GM12864 (cell line): ENCODE results near the gene CD59.

Source experiments
- DNase-seq: peaks from one replicate; pipeline ENCODE4 v3.0.0-alpha.2; 2011; ENCODE audit warnings: low read depth
- H3K4me3 ChIP-seq: 2 replicates; pipeline ENCODE4 v1.5.1; 2011; ENCODE audit warnings: mild to moderate bottlenecking, low read depth, low read length, control low read depth
- TF ChIP-seq, protein P1 (sequence below): IDR thresholded peaks from 2 replicates; pipeline ENCODE4 v1.5.1; 2011; ENCODE audit warnings: low read depth, mild to moderate bottlenecking, moderate library complexity, low read length, control low read depth, inconsistent platforms; ENCODE audit errors: missing control alignments

The CD59 gene

DNA sequence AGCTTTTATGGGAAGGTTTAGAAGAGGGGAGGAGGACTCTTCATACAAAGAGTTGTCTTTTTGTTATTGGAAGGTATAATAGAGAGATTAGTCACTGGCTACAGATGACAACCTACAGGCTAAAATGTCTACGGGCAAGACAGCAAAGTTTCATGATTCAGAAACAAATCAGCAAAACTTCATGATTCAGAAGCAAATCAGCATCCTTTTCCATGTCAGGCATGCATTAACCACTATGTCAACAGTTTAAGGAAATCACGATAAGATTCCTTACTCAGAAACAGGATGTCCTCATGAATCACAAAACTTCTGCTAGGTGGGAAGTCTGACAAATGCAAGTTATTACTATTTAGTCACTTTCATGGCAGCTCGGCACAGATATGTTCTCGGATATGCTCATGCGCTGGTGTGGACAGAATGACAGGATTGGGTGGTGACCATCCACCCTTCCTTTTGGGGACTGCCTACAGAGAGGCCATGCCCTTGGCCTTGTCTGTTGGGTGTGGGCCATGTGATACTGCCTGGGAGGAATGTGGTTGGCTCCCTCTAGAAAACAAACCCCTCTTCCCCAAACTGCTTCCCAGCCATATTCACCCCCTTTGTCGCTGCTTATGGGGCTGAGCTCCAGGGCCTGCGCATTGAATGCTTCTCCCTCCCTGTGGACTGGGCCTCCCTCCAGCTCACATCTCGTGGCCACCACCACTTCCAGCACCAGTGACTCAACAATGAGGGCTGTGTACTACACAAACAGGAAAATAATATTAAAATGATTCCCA, 45.7 kb downstream of the CD59 start:
- H3K4me3 ChIP-seq, result no peak overlapping the region
- TF ChIP-seq, protein P1, sequence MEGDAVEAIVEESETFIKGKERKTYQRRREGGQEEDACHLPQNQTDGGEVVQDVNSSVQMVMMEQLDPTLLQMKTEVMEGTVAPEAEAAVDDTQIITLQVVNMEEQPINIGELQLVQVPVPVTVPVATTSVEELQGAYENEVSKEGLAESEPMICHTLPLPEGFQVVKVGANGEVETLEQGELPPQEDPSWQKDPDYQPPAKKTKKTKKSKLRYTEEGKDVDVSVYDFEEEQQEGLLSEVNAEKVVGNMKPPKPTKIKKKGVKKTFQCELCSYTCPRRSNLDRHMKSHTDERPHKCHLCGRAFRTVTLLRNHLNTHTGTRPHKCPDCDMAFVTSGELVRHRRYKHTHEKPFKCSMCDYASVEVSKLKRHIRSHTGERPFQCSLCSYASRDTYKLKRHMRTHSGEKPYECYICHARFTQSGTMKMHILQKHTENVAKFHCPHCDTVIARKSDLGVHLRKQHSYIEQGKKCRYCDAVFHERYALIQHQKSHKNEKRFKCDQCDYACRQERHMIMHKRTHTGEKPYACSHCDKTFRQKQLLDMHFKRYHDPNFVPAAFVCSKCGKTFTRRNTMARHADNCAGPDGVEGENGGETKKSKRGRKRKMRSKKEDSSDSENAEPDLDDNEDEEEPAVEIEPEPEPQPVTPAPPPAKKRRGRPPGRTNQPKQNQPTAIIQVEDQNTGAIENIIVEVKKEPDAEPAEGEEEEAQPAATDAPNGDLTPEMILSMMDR, result no peak
- DNase-seq, result no peak

DNA sequence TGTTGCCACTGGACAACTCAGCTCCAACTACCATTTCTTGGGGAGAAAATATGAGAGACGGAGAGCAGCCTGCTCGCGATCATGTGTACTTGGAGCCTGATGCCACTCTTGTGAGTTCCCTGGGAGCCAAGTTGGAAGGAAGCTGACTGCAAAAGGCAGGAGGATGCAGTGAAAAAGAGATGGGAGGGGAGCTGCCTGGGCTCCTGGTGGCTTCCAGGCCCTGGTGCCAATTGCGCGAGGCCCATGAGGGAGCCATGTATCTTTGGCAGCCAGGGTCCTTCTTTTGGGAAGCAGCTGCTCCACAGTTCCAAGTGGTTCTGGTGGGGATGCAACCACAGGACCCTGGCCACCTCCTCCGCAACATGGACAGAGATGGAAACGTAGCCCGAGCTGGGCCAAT, 46.7 kb downstream of the CD59 start:
- TF ChIP-seq, protein P1, result no peak
- H3K4me3 ChIP-seq, result no peak overlapping the region
- DNase-seq, result no peak

DNA sequence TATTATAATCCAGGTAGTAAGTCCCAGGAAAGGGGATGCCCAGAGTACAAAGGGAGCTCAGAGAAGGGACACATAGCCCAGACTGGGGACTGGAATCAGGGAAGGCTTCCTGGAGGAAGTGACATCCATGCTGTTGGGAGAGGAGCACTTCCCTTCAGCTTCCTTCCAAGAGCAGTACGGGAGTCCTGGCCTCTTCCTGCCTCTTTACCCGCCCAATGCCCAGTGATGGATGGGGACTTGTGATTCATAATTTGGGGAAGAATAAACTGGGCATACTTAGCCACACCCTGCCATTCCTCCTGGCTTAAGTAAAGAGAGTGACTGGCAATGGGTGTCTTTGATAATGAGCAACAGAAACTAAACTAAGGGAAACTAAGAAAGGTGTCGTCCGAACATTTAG, 47.1 kb downstream of the CD59 start:
- no peak for DNase-seq
- TF ChIP-seq, protein P1, result no peak
- no peak overlapping the region for H3K4me3 ChIP-seq

DNA sequence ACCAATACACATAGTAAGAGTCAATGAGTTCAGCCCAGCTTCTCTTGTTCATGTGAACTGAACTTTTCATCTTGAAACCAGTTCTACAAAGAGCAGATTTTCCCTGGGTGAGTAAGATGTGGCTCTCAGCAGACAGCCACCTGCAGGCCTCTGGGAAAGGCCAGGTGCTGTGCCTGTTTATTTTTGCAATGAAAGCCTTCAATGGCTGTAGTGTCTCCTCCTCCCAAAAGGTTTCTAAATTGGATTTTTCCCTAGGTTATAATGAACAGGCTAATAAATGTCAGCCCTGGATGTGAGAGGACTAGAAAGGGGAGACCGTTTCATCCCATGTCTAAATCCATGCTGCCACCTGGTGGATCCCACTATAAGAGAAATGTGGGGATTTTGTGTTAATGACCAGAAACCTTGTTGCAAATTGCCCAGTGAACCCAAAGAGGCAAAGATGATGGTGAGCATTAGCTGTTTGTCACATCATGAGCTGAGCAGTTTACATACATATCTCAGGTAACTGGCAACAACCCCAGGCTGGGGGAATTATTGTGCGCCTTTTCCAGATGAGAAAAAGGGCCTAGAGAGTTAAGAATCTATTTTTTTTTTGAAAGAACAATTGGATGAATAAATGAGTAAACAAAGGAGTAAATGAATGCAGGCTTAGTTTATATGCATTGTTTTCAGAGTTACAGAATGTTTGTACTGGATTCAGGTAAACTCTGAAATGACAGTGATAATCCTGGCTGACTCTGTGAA, 48.3 kb downstream of the CD59 start:
- TF ChIP-seq, protein P1, result peak; percentile 64
- no peak overlapping the region for H3K4me3 ChIP-seq
- peak; percentile 41 for DNase-seq

DNA sequence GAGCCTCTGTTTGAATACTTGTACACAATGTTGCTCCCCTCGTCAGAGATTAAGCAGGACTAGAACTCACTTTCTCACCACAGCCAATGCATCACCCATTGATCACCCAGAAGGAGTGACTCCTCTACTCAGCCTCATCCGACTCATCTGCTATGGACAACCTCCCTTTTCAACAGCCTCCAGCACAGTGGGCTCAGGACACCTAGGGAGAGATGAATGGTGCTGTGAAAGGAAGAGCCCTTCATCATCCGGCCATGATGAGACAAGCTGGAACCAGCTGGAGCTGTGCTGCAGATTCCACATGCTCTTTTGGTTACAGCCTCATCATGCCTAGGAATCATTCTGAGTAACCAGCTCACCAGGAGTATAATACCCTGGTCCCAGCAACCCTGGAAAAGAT, 51.1 kb downstream of the CD59 start:
- DNase-seq, result no peak
- H3K4me3 ChIP-seq, result no peak overlapping the region
- TF ChIP-seq, protein P1, result no peak

DNA sequence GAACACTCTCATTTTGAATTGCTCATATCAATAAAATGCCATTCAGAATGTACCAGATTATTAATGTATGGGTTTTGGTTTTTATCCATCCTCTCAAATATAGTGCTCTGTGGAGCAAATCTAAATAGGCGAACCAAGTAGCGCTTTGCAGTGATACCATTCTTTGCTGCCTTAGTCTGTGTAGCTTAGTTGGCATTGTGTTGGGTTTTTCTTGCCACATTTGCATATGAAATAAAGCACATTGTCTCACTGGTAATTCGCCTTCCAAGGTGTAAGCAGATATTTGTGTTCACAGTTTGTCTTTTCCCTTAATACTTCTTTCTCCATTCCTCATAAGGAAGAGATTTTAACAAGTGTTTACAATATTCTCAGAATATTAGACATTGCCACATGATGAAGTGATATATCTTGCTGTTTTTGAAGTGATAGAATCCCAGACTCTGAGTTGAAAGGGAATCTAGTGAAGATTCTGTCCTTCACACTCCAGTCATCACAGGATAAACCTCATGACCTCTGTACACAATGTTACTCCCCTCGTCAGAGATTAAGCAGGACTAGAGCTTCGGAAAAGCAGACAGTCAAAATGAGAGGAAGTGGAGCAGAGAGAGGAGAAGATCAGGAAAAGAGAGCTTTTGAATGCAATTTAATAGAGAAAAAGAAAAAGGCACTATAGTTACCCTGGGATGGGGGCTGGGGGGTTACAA, 52.1 kb downstream of the CD59 start:
- H3K4me3 ChIP-seq, result no peak overlapping the region
- TF ChIP-seq, protein P1, result no peak
- no peak for DNase-seq
